Melanocyte of skin (primary cell): ENCODE measurements around the gene CYBC1. TPM values are rescaled to one million over a fixed set of nuclear protein-coding genes. Genes with fewer than 3 reads are reported as not detected.

Source experiments
- small RNA-seq, 2 donors: library from RNA; depleted of rRNA; stranded (forward); fragments of <200 nt; gene quantifications; one replicate each; pipeline ENCODE3, GENCODE V24; 2012
- total RNA-seq, 2 donors: library from RNA; depleted of rRNA; stranded (reverse); fragments of >200 nt; gene quantifications; 2 replicates each; pipeline ENCODE4 v1.2.3, GENCODE V29; 2012

CYBC1 gene
- 10 to 100 TPM; 40.6 to 66.9 TPM for total RNA-seq

GRCh38 chr17:82450357-82451106, at the start of gene CYBC1:
CYBC1 (minus strand) TSS chr17:82450752; CDS start chr17:82449254, 1,498 bp downstream.

GRCh38 chr17:82458179-82458884, 7.8 kb upstream of the CYBC1 start, which contains the start of gene NARF:
NARF (plus strand) TSS chr17:82458741; CDS start chr17:82458804, 63 bp downstream.

GRCh38 chr17:82418001-82418986, 32.3 kb downstream of the CYBC1 start, which contains the start of the genes HEXD and OGFOD3:
HEXD (plus strand) TSS chr17:82418347; CDS start chr17:82419800, 1,453 bp downstream.
OGFOD3 (minus strand) TSS chr17:82418586; CDS start chr17:82418485, 101 bp downstream.

Small RNA genes within 50 kb of the gene (small RNA-seq; reads per million reads assigned to genes)
- 0 reads per million in 2 donors for gene RF00019

Other genes with a start within 250 kb of the CYBC1 start
- 10 to 100 TPM in 1 of 2 donors, 1 to 10 TPM in 1; 9.3 to 17.3 TPM for gene CCDC57, start 237.9 kb downstream of the CYBC1 start, total RNA-seq
- 10 to 100 TPM; 15.1 to 45.6 TPM for gene SLC16A3, start 221.7 kb downstream of the CYBC1 start, total RNA-seq
- gene CSNK1D, start 177.1 kb downstream of the CYBC1 start, total RNA-seq, result 10 to 100 TPM; 51.6 to 64.9 TPM
- gene CD7, start 133.1 kb downstream of the CYBC1 start, total RNA-seq, result under 1 TPM; under 0.01 TPM
- 10 to 100 TPM; 15.8 to 70.6 TPM for gene SECTM1, start 117.0 kb downstream of the CYBC1 start, total RNA-seq
- gene TEX19, start 91.5 kb downstream of the CYBC1 start, total RNA-seq, result under 1 TPM in 1 of 2 donors, not detected in 1; 0.33 TPM
- not detected for gene UTS2R, start 79.0 kb downstream of the CYBC1 start, total RNA-seq
- gene HEXD, start 32.4 kb downstream of the CYBC1 start, total RNA-seq, result 10 to 100 TPM; 16.2 to 19.0 TPM
- gene OGFOD3, start 32.2 kb downstream of the CYBC1 start, total RNA-seq, result 10 to 100 TPM; 21.6 to 25.1 TPM
- gene NARF, start 8.0 kb upstream of the CYBC1 start, total RNA-seq, result 10 to 100 TPM; 25.3 to 35.4 TPM
- gene FOXK2, start 69.0 kb upstream of the CYBC1 start, total RNA-seq, result 10 to 100 TPM; 42.0 to 44.3 TPM
- 10 to 100 TPM; 58.9 to 59.2 TPM for gene WDR45B, start 197.7 kb upstream of the CYBC1 start, total RNA-seq
- 10 to 100 TPM in 1 of 2 donors, 1 to 10 TPM in 1; 3.3 to 14.8 TPM for gene RAB40B, start 247.9 kb upstream of the CYBC1 start, total RNA-seq